H1 (cell line): ENCODE measurements around the gene FOXL1. TPM values are rescaled to one million over a fixed set of nuclear protein-coding genes. Genes with fewer than 3 reads are reported as not detected.

Experiments used
- CREB1 ChIP-seq: IDR thresholded peaks from 2 replicates; pipeline ENCODE4 v1.6.1; 2012; ENCODE audit warnings: inconsistent platforms
- RXRA ChIP-seq: IDR thresholded peaks from 2 replicates; pipeline ENCODE4 v1.6.1; 2011; ENCODE audit warnings: low read depth, mild to moderate bottlenecking, low read length, moderate library complexity; ENCODE audit not compliant: insufficient read depth
- USF2 ChIP-seq: IDR thresholded peaks from 2 replicates; pipeline ENCODE4 v1.6.1; 2011; ENCODE audit warnings: low read length, improper control_type of control experiment
- polyA plus RNA-seq, 7 experiments: library from polyadenylated mRNA; depleted of rRNA in 3 of 7; stranded (reverse) in 5 of 7; unstranded in 2 of 7; fragments of >200 nt in 5 of 7; fragments of 200-250 nt in 2 of 7; gene quantifications; 1 replicate in 5 of 7; 2 replicates in 1 of 7; 4 replicates in 1 of 7; pipeline versions ENCODE4 v1.2.1 to v1.2.3, GENCODE V29; 2011 to 2013; ENCODE audit warnings: missing spikeins in 2 of 7, mixed read lengths in 2 of 7
- total RNA-seq: library from RNA; stranded (reverse); fragmentation: NEBNext Ultra II Directional; extraction: Animal tissue kit (Norgen Biotek cat#: 25700); gene quantifications from 2 replicates; pipeline ENCODE4 v1.2.1, GENCODE V29; 2021

The FOXL1 gene
- total and polyA plus RNA-seq, 2 of the 8 experiments (the other 6 are each of a cell fraction or from before 2014, with no cell fraction given): 0.03 TPM; not detected in 1

- no peak for TF ChIP-seq USF2
- TF ChIP-seq RXRA: no peak
- no peak for TF ChIP-seq CREB1
- TF ChIP-seq, all 59 proteins: peak for 0
Measured at GRCh38 chr16:86554599-86554916, 23.8 kb upstream of the FOXL1 start (continued).
